Smooth muscle cell (in vitro differentiated cells): ENCODE results near the gene MCC. TPM values are rescaled to one million over a fixed set of nuclear protein-coding genes. Genes with fewer than 3 reads are reported as not detected.
A peak's percentile ranks its signal among the peaks of the same experiment; 100 is the strongest.

ENCODE experiments used
- DNase-seq: peaks from one replicate; lab custom pipeline; 2025; ENCODE audit not compliant: unreplicated experiment; lab: John Stamatoyannopoulos, UW
- H2AFZ ChIP-seq: fragments of 200-600 bp; sonication (generic); 2 replicates; pipeline ENCODE4 v1.6.0; 2016; ENCODE audit warnings: antibody characterized with exemption, low read depth, mild to moderate bottlenecking
- H3F3A ChIP-seq: fragments of 200-600 bp; sonication (generic); 2 replicates; pipeline ENCODE4 v1.6.0; 2017; ENCODE audit warnings: antibody characterized with exemption, low read depth
- H3K27ac ChIP-seq: fragments of 200-600 bp; sonication (generic); 2 replicates; pipeline ENCODE4 v1.5.1; 2016; ENCODE audit warnings: low read depth, mild to moderate bottlenecking
- H3K27me3 ChIP-seq: fragments of 200-600 bp; sonication (generic); 2 replicates; pipeline ENCODE4 v1.6.1; 2016; ENCODE audit warnings: low read depth, mild to moderate bottlenecking
- H3K36me3 ChIP-seq: fragments of 200-600 bp; sonication (generic); 2 replicates; pipeline ENCODE4 v1.5.1; 2016; ENCODE audit warnings: low read depth
- H3K4me1 ChIP-seq: fragments of 200-600 bp; sonication (generic); 2 replicates; pipeline ENCODE4 v1.5.1; 2016; ENCODE audit warnings: low read depth
- H3K4me2 ChIP-seq: fragments of 200-600 bp; sonication (generic); 2 replicates; pipeline ENCODE4 v1.6.0; 2016; ENCODE audit warnings: mild to moderate bottlenecking
- H3K4me3 ChIP-seq: fragments of 200-600 bp; sonication (generic); 2 replicates; pipeline ENCODE4 v1.5.1; 2016; ENCODE audit warnings: mild to moderate bottlenecking
- H3K79me2 ChIP-seq: fragments of 200-600 bp; sonication (generic); 2 replicates; pipeline ENCODE4 v1.6.0; 2016; ENCODE audit warnings: low read depth, mild to moderate bottlenecking
- H3K9ac ChIP-seq: fragments of 200-600 bp; sonication (generic); 2 replicates; pipeline ENCODE4 v1.6.0; 2016; ENCODE audit warnings: low read depth
- H3K9me3 ChIP-seq: fragments of 200-600 bp; sonication (generic); replicated peaks from 2 replicates; pipeline ENCODE4 v1.5.1; 2016; ENCODE audit warnings: low read depth
- H4K20me1 ChIP-seq: fragments of 200-600 bp; sonication (generic); 2 replicates; pipeline ENCODE4 v1.6.0; 2016; ENCODE audit warnings: low read depth
- CTCF ChIP-seq: fragments of 200-600 bp; sonication (generic); IDR thresholded peaks from 2 replicates; pipeline ENCODE4 v1.5.1; 2017; ENCODE audit warnings: borderline replicate concordance, mild to moderate bottlenecking, antibody characterized with exemption; ENCODE audit not compliant: insufficient read depth, poor library complexity, severe bottlenecking
- WGBS: methylation state at CpG from one replicate; pipeline ENCODE4 v1.1.7; 2016; ENCODE audit warnings: low lambda C conversion rate; 5-methylcytosine and 5-hydroxymethylcytosine counted together
- polyA plus RNA-seq: library from polyadenylated mRNA; unstranded; fragments of >200 nt; fragmentation: Nextera tagmentation; extraction: Ambion mirVana; gene quantifications from 2 replicates; pipeline ENCODE4 v1.2.1, GENCODE V29; 2016
- total RNA-seq: library from RNA; depleted of rRNA; stranded (reverse); fragments of >200 nt; gene quantifications from 2 replicates; pipeline ENCODE4 v1.2.3, GENCODE V29; 2014

The MCC gene
- total and polyA plus RNA-seq, 2 experiments from 2014 or later: 5.8 to 19.2 TPM

GRCh38 chr5:113167985-113168384, 320.3 kb downstream of the MCC start:
- 89% methylated on average over 2 of the region's 2 CpGs for WGBS
- H2AFZ ChIP-seq: no peak overlapping the region
- H3K4me1 ChIP-seq: peaks cover 45% of the 10 kb centered on the region
- no peak for TF ChIP-seq CTCF
- no peak for DNase-seq
- H3K9ac ChIP-seq: peak overlapping the region; percentile 3
- H3K36me3 ChIP-seq: no peaks in the 10 kb centered on the region
- no peak overlapping the region for H3K4me3 ChIP-seq
- peak overlapping the region; percentile 96 for H3K27ac ChIP-seq
- H3F3A ChIP-seq: peaks cover 19% of the 10 kb centered on the region
- H4K20me1 ChIP-seq: peaks cover 4% of the 10 kb centered on the region
- no peaks in the 10 kb centered on the region for H3K9me3 ChIP-seq
- no peaks in the 10 kb centered on the region for H3K79me2 ChIP-seq
- H3K4me2 ChIP-seq: peak overlapping the region; percentile 63
- no peaks in the 10 kb centered on the region for H3K27me3 ChIP-seq

GRCh38 chr5:113166852-113167366, 321.3 kb downstream of the MCC start:
- H3K9me3 ChIP-seq: no peaks in the 10 kb centered on the region
- peak overlapping the region; percentile 21 for H3K4me3 ChIP-seq
- peaks cover 3% of the 10 kb centered on the region for H3K79me2 ChIP-seq
- peaks cover 45% of the 10 kb centered on the region for H3K4me1 ChIP-seq
- H3F3A ChIP-seq: peaks cover 19% of the 10 kb centered on the region
- no peaks in the 10 kb centered on the region for H3K27me3 ChIP-seq
- TF ChIP-seq CTCF: no peak
- H4K20me1 ChIP-seq: peaks cover 4% of the 10 kb centered on the region
- WGBS: 12% methylated on average over 7 of the region's 7 CpGs
- no peaks in the 10 kb centered on the region for H3K36me3 ChIP-seq
- no peak for DNase-seq
- H3K4me2 ChIP-seq: peak overlapping the region; percentile 77
- H2AFZ ChIP-seq: no peak overlapping the region
- H3K9ac ChIP-seq: peak overlapping the region; percentile 61
- H3K27ac ChIP-seq: peak overlapping the region; percentile 96

GRCh38 chr5:113166261-113166660, 322.0 kb downstream of the MCC start:
- H4K20me1 ChIP-seq: peaks cover 4% of the 10 kb centered on the region
- no peaks in the 10 kb centered on the region for H3K27me3 ChIP-seq
- peak overlapping the region; percentile 77 for H3K4me2 ChIP-seq
- H3F3A ChIP-seq: peaks cover 19% of the 10 kb centered on the region
- 19% methylated on average over 4 of the region's 4 CpGs for WGBS
- H3K9ac ChIP-seq: peak overlapping the region; percentile 61
- H3K36me3 ChIP-seq: no peaks in the 10 kb centered on the region
- peak overlapping the region; percentile 96 for H3K27ac ChIP-seq
- H3K4me3 ChIP-seq: peak overlapping the region; percentile 21
- peaks cover 47% of the 10 kb centered on the region for H3K4me1 ChIP-seq
- peaks cover 5% of the 10 kb centered on the region for H3K79me2 ChIP-seq
- DNase-seq: no peak
- TF ChIP-seq CTCF: no peak
- no peaks in the 10 kb centered on the region for H3K9me3 ChIP-seq
- H2AFZ ChIP-seq: no peak overlapping the region

GRCh38 chr5:113164021-113164420, 324.2 kb downstream of the MCC start:
- H4K20me1 ChIP-seq: peaks cover 4% of the 10 kb centered on the region
- no peak overlapping the region for H2AFZ ChIP-seq
- no peaks in the 10 kb centered on the region for H3K36me3 ChIP-seq
- H3K4me2 ChIP-seq: no peak overlapping the region
- H3K4me3 ChIP-seq: no peak overlapping the region
- no peak for DNase-seq
- H3F3A ChIP-seq: peaks cover 19% of the 10 kb centered on the region
- no peak for TF ChIP-seq CTCF
- H3K27me3 ChIP-seq: no peaks in the 10 kb centered on the region
- peaks cover 45% of the 10 kb centered on the region for H3K4me1 ChIP-seq
- H3K9ac ChIP-seq: no peak overlapping the region
- 91% methylated on average over 1 of the region's 1 CpG for WGBS
- peaks cover 5% of the 10 kb centered on the region for H3K79me2 ChIP-seq
- H3K9me3 ChIP-seq: no peaks in the 10 kb centered on the region
- no peak overlapping the region for H3K27ac ChIP-seq
